ENCODE results near the gene GLG1.
A peak's percentile ranks its signal among the peaks of the same experiment; 100 is the strongest.
"Not testable (repeated sequence)": the region's sequence is repeated elsewhere in the genome, so short reads cannot be mapped to it uniquely, and the experiment has no call there.

Gene GLG1

DNA sequence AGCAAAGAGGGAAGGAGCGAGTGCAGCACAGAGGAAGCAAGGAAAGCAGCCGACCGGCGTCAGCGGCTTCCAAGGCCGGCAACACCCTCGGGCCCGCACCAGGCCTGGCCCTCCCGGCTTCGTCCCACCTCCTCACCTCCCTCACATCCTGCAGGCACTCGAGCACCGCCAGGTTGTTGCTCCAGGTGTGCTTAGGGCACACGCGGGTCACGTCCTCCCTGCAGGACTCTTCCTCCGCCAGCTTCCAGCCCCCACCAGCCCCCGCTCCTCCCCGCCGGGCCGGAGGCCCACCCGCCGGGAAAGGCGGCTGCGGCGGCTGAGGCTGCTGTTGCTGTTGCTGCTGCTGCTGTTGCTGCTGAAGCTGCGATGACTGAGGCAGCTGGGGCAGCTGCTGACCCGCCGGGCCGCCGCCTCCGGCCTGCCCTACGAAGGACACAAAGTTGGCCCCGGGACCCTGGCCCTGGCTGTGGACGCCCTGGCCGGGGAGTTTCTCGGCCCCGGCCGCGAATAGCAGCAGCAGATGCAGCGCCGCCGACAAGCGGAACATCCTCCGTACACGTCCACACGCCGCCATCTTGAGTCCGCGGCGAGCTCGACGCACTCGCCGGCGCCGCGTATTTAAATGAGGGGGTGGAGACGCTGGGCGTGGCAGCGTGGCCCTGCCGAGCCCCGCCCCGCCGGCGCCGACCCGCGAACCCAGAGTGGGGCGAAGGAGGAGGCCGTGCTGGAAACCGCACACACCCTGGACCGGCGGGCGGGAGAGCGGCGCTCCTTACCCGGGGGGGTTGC lies at the start of gene GLG1:
TSS of gene GLG1 (minus strand) at position 594 of the 789 bp plus-strand sequence. CDS start at position 574, 20 bp downstream.
- peak; percentile 94 for DNase-seq

DNA sequence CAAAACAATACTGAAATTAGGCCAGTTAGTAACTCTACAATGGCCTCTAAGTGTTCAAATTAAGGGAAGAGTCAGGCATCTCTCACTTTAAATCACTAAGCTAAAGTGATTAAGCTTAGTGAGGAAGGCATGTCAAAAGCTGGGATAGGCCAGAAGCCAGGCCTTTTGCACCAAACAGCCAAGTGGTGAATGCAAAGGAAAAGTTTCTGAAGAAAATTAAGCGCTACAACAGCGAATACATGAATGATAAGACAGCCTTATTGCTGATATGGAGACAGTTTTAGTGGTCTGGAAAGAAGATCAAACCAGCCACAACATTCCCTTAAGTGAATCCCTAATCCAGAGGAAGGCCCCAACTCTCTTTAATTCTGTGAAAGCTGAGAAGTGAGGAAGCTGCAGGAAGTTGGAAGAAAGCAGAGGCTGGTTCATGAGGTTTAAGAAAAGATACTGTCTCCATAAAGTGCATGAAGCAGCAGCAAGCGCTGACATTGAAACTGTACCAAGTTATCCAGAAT lies 47.7 kb upstream of the GLG1 start:
- no peak for DNase-seq

DNA sequence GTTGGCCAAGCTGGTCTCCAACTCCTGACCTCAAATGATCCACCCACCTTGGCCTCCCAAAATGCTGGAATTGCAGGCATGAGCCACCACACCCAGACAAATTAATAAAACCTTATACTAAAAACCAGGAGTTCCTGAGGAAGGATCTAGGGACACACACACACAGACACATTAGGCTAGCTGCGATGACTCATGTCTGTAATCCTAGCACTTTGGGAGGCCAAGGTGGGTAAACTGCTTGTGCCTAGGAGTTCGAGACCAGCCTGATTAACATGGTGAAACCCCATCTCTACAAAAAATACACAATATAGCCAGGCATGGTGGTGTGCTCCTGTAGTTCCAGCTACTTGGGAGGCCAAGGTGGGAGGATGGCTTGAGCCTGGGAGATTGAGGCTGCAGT lies 46.0 kb upstream of the GLG1 start:
- not testable (repeated sequence) for DNase-seq

DNA sequence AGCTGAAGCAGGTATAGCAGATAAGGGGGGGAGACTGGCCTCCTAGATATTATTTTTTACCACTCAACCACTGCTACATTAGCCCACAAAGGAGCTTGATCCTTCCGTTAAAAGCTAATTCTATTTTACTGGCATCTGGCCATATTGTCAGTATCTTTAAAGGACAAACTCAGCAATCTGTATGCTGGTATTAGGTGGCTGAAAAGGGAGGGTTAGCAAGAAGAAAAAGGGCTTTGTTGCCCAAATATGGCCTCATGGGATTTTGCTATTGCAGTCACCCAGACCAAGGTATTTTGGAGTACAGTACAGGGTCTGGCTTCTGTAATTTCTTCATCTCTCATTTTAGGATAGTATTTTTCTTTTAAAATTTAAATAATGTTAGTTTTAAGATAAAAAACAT lies 45.3 kb upstream of the GLG1 start:
- DNase-seq = no peak

DNA sequence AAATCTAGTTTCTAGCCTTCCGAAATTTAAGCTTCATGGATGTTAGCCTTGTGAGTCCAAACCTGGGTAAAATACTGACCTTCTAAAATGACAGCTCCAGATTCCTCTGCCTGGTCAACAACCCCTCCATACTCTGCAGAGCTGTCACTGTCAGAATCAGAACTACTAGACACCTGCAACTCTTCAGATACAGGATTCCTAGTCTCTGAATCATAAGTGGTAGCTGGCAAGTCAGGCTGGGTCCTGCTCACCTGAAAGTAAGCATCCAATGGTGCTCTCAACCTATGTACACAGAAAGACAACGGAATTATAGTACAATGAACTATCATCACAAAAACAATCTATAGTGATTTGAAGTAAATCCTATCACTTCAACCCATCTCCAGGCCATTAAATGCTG lies 44.9 kb upstream of the GLG1 start:
- DNase-seq = no peak

DNA sequence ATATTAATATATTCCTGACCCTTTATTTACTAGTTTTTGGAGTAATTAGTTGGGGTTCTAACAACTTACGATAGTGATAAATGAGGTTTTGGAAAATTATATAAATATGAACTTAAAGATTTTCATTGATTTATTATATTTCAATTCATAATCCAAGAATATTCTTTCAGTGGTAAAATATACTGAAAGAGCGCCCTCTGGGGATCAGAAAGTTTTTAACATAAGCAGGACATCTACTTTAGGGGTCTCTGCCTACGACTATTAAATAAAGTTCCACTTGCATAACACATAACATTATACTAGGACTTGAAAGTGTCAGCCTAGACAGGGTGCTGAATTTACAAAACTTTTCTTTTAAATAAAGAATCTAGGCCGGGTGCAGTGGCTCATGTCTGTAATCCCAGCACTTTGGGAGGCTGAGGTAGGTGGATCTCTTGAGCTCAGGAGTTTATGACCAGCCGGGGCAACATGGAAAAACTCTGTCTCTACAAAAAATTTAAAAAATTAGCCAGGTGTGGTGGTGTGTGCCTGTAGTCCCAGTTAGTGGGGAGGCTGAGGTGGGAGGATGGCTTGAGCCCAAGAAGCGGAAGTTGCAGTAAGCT lies 44.2 kb upstream of the GLG1 start:
- DNase-seq = no peak

DNA sequence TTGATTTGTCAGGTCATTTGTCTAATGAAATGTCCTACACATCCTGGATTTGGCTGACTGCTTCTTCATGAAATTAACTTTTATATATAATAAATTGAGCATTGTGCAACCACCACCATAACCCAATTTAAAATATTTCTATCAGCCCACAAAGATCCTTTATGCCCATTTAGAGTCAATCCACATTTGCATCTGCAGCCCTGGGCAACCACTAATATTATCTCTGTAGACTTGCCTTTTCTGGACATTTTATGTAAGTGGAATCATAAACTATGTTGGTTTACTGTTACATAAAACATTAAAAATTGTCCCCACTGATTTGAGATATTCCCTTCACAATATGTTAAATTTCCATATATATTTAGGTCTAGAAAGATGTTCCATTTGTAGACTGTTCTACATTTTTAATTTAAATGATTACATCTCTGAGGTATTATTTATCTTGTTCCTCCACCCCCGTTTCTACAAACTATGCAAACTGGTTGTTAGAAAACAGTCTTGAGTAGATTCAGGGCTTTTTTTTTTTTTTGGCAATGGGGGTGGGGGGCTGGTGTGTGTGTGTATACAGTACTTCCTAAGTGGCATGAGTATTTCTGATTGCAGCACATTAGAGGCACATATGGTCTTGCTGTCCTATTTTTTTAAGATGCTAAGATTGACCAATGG lies 43.1 kb upstream of the GLG1 start:
- no peak for DNase-seq

DNA sequence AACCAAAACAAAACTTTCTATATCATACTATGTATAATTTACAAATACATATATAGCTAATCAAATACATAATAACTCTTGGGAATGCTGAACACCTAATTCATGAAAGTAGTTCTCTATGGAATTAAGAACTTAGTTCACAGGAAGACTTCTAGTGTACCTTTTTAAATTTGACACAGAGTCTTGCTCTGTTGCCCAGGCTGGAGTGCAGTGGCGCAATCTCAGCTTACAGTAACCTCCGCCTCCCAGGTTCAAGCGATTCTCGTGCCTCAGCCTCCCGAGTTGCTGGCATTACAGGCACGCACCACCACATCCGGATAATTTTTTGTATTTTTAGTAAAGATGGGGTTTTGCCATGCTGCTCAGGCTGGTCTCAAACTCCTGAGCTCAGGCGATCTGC lies 35.1 kb upstream of the GLG1 start:
- DNase-seq = no peak

DNA sequence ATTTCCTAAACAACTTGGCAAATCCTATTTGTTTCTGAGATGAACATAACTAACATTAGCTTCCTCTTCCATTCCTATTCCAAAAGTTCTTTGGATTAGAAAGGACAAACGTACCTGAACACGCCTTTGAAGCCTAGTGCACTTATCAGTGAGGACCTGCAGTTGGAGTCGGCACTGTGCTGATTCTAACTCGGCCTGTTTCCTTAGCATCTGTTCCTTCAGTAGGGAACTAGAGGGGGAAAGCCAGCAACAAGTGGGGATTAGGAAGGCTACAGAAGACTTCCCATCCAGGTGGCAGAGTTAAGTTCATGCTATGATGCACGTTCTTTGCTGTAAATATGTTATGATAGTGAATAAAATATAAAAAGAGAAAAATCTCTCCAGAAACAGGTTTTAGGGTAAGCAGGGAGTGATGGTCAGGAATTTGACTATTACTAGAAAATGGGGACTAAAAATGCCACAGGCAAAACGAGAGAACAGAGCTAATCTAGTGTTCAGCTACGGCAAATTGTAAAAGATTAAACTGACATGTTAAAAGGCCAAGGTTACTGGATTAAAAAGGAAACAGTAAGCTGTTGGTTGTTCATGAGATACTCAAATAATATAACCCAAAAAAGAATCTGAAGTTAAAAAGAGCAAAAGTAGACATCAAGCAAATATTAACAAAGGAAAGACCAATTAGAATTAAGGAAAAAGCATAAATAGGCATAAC lies 31.0 kb upstream of the GLG1 start:
- no peak for DNase-seq

DNA sequence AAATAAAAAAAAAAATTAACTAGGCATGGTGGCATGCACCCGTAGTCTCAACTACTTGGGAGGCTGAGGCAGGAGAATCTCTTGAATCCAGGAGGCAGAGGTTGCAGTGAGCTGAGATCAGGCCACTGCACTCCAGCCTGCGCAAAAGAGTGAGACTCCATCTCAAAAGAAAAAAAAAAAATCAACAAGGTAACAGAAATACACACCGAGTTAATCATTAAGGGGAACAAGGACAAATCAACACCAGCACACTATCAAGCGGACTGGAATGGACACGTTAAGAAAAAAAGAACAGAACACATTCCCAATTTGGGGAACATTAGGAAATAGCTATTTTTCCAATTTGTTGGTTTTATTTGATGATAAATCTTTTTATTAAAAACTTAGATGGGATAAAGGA lies 28.4 kb upstream of the GLG1 start:
- DNase-seq = no peak

DNA sequence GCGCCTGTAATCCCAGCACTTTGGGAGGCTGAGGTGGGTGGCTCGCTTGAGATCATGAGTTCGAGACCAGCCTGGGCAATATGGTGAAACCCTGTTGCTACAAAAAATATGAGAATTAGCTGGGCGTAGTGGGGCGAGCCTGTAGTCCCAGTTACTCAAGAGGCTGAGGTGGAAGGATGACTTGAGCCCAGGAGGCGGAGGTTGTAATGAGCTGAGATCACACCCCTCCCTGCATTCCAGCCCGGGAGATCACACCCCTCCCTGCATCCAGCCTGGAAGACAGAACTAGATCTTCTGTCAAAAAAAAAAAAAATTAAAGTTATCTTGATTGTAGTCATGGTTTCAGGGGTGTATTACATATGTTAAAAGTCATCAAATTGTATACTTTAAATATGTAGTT lies 26.8 kb upstream of the GLG1 start:
- no peak for DNase-seq

DNA sequence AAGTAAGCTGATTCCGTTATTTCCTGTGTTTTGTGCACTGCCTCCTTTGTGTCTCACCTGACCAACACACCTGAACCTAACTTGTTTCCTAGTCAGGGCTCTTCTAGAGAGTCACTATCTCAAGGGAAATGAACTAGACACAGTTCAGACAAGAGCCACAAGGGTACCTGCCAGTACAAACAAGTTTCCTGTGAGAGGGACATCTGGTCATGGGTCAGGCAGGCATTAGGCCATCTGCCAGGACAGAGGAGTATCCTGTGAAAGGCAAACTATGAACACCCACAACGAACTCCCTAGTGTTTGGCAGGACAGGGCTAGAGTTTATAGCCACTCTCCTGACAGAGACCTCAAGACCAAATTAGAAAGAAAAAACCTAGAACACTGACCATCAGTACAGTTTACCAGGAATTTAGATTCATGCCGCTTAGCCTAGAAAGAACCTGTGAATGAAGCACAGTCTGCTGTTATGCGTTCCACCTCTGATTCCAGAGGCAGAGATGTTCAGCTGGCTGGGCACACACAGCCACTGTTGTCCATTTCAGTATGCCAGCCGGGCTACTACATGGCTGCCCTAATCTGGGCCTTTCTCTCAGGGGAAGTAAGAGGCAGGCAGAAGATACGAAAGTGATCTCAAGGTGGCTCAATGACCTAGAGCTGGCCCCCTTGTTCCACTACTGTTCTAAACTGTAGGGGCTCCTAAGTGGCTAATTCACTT lies 20.7 kb upstream of the GLG1 start:
- no peak for DNase-seq

DNA sequence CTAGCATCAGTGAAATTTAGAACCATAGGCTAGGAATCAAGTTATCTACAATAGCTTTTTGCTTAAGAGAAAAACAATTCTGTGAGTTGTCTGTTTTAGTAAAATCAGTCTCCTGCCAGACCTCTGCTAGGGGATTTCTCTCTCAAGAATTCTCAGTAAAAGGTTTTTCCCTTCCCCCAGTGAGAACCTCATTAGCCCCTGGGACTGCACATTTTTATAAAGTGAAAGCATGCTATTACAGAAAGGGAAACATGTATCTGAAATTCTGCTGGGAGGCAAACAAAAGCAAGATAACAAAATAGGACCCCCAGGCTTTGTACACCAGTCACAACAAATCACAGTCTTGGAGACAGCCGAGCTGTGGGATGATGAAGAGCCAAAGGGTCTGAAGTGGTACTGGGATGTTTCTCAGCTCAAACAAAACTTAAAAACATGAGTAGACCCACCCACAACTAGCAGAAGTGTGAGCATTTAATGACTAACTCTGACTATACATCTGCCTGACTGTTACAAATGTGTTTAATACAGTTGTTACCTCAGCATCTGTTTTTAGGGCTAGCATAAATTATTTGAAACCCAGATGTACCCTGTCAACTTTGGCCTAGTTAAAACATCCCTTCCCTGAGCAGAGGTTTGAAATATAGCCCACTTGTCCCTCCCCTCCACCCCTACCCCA lies 20.0 kb upstream of the GLG1 start:
- no peak for DNase-seq

DNA sequence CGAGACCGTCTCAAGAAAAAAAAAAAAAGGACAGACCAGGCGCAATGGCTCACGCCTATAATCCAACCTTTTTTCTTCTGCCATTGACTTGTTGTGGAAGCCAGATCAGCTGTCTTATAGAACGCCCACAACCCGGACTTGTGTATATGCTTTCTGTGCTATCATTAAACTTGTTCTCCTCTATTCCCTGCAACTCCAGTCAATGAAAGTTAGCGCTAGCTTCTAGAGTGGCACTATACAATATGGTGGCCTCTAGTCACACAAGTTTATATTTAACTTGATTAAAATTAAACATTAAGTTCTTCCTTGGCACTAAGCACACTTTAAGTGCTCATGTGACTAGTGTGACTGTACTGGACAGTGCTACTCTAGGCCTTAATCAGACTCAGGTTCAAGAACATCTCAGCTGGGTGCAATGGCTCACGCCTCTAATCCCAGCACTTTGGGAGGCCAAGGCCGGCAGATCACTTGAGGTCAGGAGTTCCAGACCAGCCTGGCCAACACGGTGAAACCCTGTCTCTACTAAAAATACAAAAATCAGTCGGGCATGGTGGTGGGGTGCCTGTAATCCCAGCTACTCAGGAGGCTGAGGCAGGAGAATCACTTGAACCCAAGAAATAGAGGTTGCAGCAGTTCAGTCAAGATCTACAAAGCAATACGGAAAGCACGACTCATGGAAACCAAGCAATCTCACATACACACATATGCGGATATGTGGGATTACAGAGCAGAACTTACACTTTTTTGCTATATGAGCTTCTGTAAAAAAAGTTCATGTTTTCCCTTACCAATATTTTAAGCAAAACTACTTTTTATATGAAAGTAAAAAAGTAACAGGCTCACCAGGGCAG lies 18.8 kb upstream of the GLG1 start:
- no peak for DNase-seq

DNA sequence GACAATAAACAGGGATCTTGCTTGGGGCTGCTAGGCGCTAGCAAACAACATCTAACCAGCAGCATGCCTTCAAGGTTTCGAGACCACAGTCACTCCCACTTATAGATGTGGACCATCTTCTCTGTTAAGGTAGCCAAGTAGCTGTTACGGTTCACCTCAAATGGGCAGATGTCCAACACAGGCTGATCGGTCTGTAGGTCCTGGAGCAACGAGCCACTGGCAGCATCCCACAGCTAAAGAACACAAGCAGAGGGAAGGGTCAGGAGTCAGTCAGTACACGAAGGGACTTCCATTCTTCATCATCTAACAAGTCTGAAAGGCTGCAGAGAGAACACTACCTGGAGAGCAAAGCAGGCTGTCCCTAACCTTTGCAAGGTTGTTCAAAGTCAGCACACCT lies 16.9 kb upstream of the GLG1 start:
- DNase-seq = no peak

DNA sequence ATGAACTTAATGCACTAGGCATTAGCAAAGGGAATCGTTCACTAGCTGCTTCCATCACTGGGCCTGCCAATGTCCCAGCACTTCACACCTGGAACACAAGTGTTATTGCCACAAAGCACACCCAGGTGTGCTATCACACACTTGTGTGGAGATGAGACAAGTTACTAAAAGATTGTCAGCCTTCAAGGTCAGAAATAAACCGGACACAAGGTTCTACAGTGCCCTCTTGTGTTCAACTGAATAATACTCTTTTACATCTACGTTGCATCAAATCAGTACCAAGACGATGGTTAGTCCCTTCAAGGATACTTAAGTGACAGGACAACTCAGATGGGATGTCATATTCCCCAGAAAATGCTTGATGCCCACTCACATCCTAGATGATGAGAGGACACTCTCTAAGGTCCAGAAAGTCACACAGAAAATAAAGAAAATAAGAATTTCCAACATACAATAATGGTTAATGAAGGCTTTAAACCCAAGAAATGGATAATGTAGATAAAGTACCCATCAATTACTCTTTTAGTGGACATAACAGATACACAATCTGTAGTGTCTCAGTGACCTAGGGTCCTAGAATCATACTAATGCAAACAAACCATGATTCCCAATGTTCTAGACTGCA lies 16.4 kb upstream of the GLG1 start:
- DNase-seq = peak; percentile 70

DNA sequence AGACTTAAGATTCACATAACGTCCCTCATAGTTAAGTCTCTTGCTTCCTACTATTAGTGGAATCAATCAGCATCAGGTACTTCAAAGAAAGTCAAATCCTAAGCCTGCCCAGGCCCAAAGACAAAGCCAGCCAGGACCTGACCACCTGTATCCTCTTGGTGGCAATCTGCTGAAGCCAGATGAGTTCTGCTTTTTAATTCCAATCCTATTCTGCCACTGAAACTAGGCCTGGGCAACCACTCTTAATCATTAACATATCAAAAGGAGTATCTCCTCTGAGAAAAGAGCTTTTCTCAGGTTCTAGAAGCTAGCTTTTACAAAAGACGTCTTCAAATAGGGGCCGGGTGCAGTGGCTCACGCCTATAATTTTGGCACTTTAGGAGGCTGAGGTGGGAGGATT lies 15.1 kb upstream of the GLG1 start:
- DNase-seq = no peak

DNA sequence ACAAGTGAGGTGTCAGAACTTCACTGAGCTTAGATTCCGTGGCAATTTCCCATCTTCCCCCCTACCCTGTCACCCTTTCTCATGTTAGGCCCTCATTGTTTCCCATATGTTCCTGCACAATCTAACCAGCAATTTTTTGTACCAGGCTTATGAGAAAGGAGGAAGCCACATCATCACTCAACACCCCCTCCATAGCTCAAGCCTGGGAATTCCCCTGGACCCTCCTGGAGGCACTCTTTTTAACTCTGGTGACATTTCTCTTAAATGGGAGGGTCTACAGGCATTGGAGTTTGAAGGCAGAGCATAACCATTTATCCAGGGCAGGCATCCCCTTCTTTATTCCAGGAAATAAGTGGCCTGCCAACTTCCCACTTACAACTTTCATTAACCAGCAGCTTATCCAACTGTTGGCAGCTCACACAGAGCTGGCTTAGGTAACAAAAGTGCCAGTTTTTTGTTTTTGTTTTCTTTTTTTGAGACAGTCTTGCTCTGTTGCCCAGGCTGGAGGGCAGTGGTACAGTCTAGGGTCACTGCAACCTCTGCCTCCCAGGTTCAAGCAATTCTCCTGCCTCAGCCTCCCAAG lies 10.4 kb upstream of the GLG1 start:
- peak; percentile 6 for DNase-seq

DNA sequence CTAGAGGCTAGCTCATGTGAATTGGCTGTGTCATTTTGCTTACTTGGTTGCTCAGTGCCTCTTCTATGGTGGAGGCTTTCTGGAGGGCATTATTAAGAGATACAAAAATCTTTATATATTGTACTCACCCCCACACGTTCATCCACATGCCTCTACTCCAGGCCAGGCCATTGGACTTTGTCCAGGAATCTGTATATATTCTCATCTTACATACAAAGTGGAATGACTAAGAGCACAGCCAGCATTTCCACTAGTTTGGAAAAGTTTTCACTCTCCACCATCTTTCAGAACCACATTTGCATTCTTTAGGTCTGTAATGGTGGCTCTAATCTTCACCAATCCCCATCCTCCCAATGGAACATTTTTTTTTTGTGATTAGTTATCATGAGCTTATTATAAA lies 4.8 kb upstream of the GLG1 start:
- no peak for DNase-seq

DNA sequence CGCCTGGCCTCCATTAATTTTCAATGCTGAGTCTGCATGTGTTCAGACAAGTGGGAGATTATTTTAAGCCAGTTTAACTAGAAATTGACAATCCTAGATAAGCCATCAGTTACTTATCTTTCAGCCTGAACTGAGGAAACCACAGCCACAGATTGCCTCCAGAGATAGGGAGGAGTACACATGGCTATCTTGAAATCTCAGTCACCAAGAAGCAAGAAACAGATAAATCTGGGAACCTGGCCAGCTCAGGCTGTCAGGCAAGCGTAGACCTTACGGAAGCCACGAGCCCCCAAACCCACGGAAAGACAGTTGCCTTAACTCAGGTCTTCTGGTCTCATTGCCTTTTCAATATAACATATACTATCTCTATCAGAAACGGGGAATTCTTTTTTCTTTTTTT lies 2.0 kb upstream of the GLG1 start:
- DNase-seq = no peak

Measured in midbrain (tissue), 1 donor.